G401.6 (cell line): ENCODE results near the gene HSPA1B.
A peak's percentile ranks its signal among the peaks of the same experiment; 100 is the strongest.
"Not testable (repeated sequence)": the region's sequence is repeated elsewhere in the genome, so short reads cannot be mapped to it uniquely, and the experiment has no call there.

Source experiments
- FAIRE-seq: peaks from 2 replicates; lab custom pipeline; 2012; peaks lifted over from hg19 to GRCh38; lab: Jason Lieb, UNC

HSPA1B gene

DNA sequence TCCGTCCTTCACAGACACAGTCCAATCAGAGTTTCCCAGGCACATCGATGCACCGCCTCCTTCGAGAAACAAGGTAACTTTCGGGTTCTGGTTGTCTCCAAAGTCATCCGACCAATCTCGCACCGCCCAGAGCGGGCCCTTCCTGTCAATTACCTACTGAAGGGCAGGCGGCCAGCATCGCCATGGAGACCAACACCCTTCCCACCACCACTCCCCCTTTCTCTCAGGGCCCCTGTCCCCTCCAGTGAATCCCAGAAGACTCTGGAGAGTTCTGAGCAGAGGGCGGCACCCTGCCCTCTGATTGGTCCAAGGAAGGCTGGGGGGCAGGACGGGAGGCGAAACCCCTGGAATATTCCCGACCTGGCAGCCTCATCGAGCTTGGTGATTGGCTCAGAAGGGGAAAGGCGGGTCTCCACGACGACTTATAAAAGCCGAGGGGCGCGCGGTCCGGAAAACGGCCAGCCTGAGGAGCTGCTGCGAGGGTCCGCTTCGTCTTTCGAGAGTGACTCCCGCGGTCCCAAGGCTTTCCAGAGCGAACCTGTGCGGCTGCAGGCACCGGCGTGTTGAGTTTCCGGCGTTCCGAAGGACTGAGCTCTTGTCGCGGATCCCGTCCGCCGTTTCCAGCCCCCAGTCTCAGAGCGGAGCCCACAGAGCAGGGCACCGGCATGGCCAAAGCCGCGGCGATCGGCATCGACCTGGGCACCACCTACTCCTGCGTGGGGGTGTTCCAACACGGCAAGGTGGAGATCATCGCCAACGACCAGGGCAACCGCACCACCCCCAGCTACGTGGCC lies at the start of gene HSPA1B:
TSS of gene HSPA1B (plus strand) at position 453 of the 794 bp plus-strand sequence. CDS start at position 666, 213 bp downstream.
- peak; percentile 98 for FAIRE-seq

DNA sequence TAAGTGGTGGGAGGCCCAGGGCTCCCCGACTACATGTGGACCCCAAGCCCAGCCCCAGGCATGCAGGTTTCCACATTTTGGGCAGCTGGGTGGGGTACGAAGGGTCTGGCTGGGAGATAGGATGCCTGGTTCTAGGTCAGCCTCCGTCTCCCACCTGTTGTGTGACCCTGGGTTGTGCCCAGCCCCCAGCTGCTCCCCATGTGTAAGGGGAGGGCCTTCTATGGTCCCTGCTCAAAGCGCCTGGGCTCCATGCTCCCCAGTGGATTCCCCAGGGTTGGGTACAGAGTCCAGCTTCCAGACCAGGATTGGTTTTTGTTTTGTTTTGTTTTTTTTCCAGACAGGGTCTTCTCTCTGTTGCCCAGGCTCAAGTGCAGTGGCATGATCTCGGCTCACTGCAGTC lies 49.3 kb upstream of the HSPA1B start:
- no peak for FAIRE-seq

- FAIRE-seq, result no peak
Measured at GRCh38 chr6:31778999-31779885, 48.3 kb upstream of the HSPA1B start.

- FAIRE-seq, result no peak
Measured at GRCh38 chr6:31779908-31780307, 47.6 kb upstream of the HSPA1B start.

DNA sequence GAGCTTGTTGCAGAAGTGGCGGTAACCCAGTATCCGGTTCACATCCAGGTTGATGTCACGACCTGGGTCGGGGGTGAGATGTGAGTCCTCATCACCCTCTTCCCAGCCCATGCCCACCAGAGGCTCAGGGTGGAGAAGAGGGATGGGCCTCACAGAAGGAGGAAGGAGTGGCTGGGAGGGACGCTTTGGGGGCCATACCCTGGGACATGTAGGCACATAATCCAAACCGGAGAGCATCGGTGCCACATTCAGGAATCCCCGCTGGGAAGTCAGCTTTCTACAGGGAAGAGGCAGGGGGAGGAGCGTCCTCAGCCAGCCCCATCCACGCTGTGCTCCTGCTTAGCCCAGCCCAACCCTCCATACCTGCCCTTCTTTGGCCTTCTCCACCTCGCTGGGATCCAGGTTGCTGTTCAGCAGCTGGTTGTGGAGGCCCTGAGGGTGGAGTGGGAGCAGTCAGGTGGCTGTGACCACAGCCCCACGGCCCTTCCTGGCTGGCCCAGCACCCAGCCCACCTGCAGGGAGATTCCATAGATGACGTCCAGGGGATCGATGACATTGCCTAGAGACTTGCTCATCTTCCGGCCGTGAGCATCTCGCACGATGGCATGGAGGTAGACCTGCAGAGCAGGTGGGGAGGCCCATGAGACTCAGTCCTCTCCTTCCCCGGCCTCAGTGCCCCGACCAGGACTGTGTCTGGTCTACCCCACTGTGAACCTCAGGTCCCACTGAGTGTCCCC lies 46.9 kb upstream of the HSPA1B start:
- no peak for FAIRE-seq

DNA sequence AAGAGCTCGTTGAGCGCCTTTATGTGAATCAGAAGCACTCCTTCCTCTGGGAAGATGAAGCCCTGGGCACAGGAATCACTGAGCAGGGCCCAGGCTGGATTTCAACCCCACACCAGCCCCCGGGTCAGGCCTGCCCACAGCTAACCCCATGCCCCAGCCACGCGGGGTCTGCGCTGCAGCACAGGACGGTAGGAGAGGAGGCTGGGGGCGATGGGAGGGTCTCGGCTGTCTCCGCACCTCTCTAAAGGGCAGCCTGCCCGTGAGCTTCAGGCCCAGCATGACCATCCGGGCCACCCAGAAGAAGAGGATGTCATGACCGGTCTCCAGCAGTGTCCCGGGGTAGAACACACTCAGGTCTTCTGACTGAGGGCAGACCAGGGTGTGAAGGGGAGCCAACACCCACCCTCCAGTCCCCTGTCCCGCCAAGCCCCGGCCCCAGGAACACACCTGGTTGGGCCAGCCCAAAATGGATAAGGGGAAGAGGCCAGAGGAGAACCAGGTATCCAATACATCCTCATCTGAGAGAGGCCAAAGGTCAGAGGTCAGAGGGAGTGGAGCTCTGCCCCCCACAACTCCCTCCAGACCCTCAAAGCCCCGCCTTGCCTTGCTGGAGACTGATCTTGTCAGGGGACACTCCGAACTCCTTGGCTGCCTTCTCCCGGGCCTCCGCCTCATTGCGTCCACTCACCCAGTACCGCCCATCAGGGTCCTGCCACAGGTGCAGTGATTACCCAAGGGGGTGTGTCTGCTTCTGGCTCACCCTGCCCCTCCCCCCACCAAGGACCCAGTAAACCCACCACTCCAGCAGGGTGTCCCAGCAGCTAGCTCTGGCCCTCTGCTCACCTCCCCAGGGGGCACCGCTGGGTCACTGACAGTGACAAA lies 46.1 kb upstream of the HSPA1B start:
- FAIRE-seq, result no peak

GRCh38 chr6:31782126-31782855 lies 45.2 kb upstream of the HSPA1B start:
- FAIRE-seq, result no peak

- no peak for FAIRE-seq
Measured at GRCh38 chr6:31784098-31784925, 43.2 kb upstream of the HSPA1B start.

DNA sequence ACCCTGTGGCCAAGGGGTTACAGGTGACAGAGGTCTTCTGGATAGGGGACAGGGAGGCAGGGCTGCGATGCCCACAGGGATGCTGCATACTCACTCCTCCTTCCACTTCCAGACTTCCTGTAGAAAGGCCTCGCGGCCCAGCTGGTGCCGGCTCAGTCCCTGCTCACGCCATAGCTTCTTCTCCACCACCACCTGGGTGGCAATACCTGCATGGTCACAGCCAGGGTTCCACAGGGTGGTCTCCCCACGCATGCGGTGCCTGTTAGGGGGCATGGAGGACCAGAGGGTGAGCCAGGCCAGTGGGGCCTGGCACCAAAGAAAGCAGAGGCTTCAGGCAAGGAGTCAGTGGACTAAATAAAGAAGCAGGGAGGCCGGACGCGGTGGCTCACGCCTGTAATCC lies 42.1 kb upstream of the HSPA1B start:
- FAIRE-seq, result no peak

DNA sequence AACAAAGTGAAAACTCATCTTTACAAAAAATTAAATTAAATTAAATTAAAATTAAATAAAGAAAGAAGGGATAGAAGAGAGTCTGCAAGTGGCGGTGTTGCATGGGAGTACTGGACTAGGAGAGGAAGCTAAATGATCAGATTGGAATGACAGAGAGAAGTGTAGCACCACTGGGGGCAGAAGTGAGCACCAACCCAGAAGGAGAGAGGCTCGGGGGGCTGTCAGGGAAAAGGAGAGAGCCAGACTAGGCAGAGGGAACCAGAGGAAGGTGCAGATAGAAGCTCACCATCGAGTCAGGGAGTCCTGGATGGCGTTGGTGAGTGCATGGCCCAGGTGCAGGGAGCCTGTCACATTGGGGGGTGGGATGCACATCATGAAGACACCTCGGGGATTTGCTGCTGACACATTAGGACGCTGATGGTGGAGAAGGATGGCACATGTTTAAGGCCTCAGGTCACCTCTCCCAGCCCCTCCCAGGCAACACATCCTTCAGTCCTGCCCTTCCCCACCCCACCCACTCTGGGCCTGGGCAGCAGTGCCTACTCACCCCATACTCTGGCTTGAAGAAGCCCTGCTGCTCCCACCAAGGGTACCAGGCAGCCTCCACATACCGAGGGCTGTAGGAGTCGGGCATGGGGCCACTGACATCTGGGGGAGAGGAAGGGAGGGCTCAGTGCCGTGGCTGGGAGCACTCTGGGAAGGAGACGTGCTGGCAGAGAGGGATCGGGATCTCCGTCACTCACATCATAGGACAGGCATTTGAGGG lies 36.0 kb upstream of the HSPA1B start:
- peak; percentile 63 for FAIRE-seq

- FAIRE-seq, result no peak
Measured at GRCh38 chr6:31792090-31792374, 35.5 kb upstream of the HSPA1B start.

DNA sequence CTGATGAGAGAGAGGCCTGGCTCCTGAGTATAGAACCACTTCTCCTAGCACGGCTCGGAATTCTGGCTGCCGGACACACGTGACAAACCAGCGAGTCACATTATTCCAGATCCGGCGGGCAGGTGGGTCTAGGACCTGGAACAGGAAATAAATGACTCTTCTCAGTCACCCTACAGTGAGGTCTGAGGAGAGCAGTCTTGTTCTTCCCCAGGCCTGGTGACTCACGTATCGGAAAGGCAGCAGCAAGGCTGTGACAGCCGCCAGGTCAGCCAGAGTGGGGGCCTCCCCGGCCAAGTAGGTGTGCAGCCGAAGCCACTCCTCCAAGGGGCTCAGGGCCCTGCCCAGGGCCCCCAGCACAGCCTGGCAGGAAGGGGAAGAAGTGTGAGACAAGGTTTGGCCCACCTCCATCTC lies 34.8 kb upstream of the HSPA1B start:
- no peak for FAIRE-seq

DNA sequence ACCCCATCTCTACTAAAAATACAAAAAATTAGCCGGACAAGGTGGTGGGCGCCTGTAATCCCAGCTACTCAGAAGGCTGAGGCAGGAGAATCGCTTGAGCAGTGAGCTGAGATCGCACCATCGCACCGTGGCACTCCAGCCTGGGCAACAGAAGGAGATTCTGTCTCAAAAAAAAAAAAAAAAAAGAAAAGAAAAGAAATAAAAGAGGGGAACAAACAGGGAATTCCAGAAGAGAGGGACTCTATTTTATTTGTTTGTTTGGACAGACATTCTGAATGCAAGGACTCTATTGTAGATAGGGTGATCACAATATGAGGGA lies 33.7 kb upstream of the HSPA1B start:
- not testable (repeated sequence) for FAIRE-seq

- no peak for FAIRE-seq
Measured at GRCh38 chr6:31794294-31794865, 33.2 kb upstream of the HSPA1B start.

DNA sequence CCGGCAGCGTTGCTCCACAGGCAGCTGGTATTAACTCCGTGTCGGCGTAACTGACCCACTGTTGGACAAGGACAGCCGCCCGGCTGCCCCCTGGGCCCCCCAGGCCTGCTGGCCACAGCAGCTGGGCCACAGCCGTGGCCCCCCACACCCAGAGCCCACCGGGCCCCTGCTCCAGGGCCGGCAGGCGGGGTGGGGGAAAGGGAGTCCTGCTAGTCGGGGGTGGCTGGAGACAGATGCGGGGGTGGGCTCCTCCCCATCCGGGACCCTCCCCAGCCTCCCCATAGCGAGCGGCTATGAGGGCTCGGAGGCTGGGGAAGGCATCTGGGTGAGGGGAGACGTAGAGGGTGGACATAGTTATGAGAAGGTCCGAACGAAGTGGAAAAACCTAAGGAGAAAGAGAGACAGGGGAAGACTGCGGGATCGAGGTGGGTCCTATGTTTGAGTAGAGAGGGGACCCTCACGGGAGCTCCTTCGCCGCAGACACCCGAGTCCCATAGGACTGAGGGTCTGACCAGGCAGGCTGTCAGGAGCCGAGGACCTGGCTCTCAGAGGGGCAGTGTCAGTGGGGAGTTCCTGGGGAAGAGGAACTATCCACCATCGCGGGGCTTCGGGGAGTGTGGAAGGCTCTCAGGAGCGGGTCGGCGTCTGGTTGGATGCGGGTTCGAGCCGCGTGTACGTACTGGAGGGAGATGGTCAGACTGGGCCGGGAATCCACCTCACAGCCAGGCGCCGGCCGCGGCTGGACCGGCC lies 32.5 kb upstream of the HSPA1B start:
- no peak for FAIRE-seq

DNA sequence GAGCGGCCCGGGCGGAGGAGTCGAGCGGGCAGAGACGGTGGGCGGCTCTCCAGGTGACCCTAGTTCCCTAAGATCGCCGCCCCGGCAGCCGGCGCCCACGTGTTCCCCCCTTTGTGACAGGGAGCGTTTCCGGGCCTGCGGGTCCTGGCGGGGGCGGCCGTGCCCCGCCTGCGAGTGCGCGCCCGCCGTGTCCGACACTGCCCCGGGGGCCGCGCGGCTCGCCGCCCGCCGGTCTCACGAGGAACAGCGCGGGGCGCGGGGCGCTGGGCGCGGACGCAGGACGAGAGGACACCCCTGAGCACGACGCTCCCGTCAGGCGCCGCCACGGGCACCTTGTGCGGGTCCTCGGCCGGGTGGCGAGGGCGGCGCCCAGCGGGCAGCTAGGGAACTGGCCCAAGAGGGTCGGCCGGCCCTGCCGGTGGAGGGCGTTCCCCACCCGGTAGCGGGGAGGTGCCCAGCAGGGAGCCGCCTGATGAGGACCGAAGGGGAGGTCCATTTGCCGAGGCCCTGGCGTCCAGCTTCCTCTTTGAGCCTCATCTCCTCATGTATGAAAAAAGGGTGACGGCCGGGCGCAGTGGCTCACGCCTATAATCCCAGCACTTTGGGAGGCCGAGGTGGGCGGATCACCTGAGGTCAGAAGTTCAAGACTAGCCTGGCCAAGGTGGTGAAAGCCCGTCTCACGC lies 31.8 kb upstream of the HSPA1B start, which contains the start of gene VARS1:
TSS of gene VARS1 (minus strand) at position 137 of the 683 bp plus-strand sequence. CDS start 535 bp downstream, outside the sequence.
- FAIRE-seq, result no peak

GRCh38 chr6:31796993-31797385 lies 30.5 kb upstream of the HSPA1B start:
- no peak for FAIRE-seq

DNA sequence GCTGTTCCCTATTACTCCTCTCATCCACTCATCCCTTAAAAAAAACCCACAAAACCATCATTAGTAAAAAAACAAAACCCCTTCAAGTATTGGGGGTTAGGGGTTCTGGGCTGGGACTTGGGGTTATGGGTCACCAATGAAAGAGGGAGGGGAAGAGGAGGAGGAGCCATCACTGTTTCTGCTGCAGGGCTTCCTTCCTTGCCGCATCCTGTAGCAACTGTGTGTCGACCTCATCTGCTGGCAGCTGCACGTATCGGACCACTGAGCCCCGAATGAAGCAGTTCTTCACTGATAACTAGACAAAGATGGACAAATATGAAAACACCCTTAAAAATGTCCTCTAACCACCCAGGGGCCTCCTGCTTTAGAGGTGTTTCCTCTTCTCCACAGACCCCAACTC lies 29.9 kb upstream of the HSPA1B start:
- FAIRE-seq, result no peak
